Stomach (tissue), 19 donors: ENCODE measurements around the gene FURIN. TPM values are rescaled to one million over a fixed set of nuclear protein-coding genes. Genes with fewer than 3 reads are reported as not detected.

Experiments
- DNase-seq, 2 donors: peaks; one replicate each; pipeline versions ENCODE4 v3.0.0 to v3.0.0-alpha.2; 2013 to 2019
- H3K27ac ChIP-seq, 5 donors: fragments of 200-600 bp in 4 of 5; sonication (generic) in 4 of 5; one replicate each; pipeline ENCODE4 v1.5.1; 2013 to 2019; ENCODE audit warnings: mild to moderate bottlenecking in 1 of 5, moderate library complexity in 1 of 5
- H3K27me3 ChIP-seq, 3 donors: fragments of 200-600 bp; sonication (generic); one replicate each; pipeline ENCODE4 v1.5.1; 2017 to 2019; ENCODE audit warnings: mixed run types in 1 of 3
- H3K36me3 ChIP-seq, 4 donors: fragments of 200-600 bp; sonication (generic); 1 replicate in 3 of 4; 2 replicates in 1 of 4; pipeline ENCODE4 v1.5.1; 2016 to 2019
- H3K4me1 ChIP-seq, 4 donors: fragments of 200-600 bp; sonication (generic); one replicate each; pipeline ENCODE4 v1.5.1; 2016 to 2019
- H3K4me3 ChIP-seq, 4 donors: fragments of 200-600 bp; sonication (generic) in 3 of 4; one replicate each; pipeline ENCODE4 v1.5.1; 2016 to 2019; ENCODE audit warnings: mild to moderate bottlenecking in 1 of 4
- H3K9me3 ChIP-seq, 4 donors: fragments of 200-600 bp; sonication (generic); one replicate each; pipeline ENCODE4 v1.5.1; 2016 to 2019
- EP300 ChIP-seq: sonication (generic); formaldehyde crosslinking; IDR thresholded peaks from one replicate; pipeline ENCODE4 v1.6.1; 2017; ENCODE audit warnings: antibody characterized with exemption
- POLR2A ChIP-seq, 4 donors: fragments of 450-650 bp; IDR thresholded peaks; one replicate each; pipeline ENCODE4 v1.6.1; 2016; ENCODE audit warnings: antibody characterized with exemption in 4 of 4, control low read depth in 2 of 4, mild to moderate bottlenecking in 1 of 4, moderate library complexity in 1 of 4
- POLR2AphosphoS5 ChIP-seq, 3 donors: sonication (generic); formaldehyde crosslinking; IDR thresholded peaks; one replicate each; pipeline ENCODE4 v1.6.1; 2016; ENCODE audit warnings: antibody characterized with exemption in 3 of 3
- WGBS, 5 donors: extraction: QIAGEN DNeasy Blood & Tissue Kit in 3 of 5; methylation state at CpG; one replicate each; pipeline versions ENCODE4 v1.1.5 to v1.1.7; 2013 to 2018; 5-methylcytosine and 5-hydroxymethylcytosine counted together
- intact Hi-C: fragments of 100-400 bp; cut with DNase I; formaldehyde crosslinking; loops from one replicate; pipeline ENCODE4 v1.15.1; 2023; ENCODE audit warnings: low total_unique reads
- long read RNA-seq, 10 donors: transcript quantifications; one replicate each; lab custom pipeline, GENCODE V29; 2026
- polyA plus RNA-seq, 3 donors: library from polyadenylated mRNA; stranded (reverse); fragments of 200-250 nt; gene quantifications; one replicate each; pipeline ENCODE4 v1.2.3, GENCODE V29; 2013
- total RNA-seq, 5 donors: library from RNA; depleted of rRNA; stranded (reverse); fragments of >200 nt; gene quantifications; one replicate each; pipeline versions ENCODE4 v1.1.0 to v1.2.3, GENCODE V29; 2014 to 2016
- TF ChIP-seq, protein P1 (sequence below), 7 experiments: fragments of 450-650 bp in 4 of 7; fragments of 200-600 bp in 3 of 7; sonication (generic) in 3 of 7; IDR thresholded peaks; one replicate each; pipeline ENCODE4 v1.5.1; 2016 to 2019; ENCODE audit warnings: antibody characterized with exemption in 7 of 7, control low read depth in 2 of 7, mild to moderate bottlenecking in 1 of 7
- donor health status: healthy with polysubstance abuse.
- donor health status: Bipolar disorder and iron deficiency.
- donor health status: healthy.

FURIN gene
- total RNA-seq (10 to 100 TPM; 32.7 to 81.1 (median 56.4) TPM), polyA plus RNA-seq (10 to 100 TPM; 13.7 to 26.3 (median 21.0) TPM)
- long read RNA-seq, donor 1, full-length matches to known transcripts: 2 of 2 reads
- long read RNA-seq, donor 1, partial matches to known transcripts: 0 of 2 reads
- long read RNA-seq, donor 1, other reads (novel, unspliced or antisense): 0 of 2 reads
- long read RNA-seq, donor 2, full-length matches to known transcripts: 2 of 2 reads
- long read RNA-seq, donor 2, partial matches to known transcripts: 0 of 2 reads
- long read RNA-seq, donor 2, other reads (novel, unspliced or antisense): 0 of 2 reads
- long read RNA-seq, donor 3: 0 reads
- long read RNA-seq, donor 4: 0 reads
- long read RNA-seq, donor 5, full-length matches to known transcripts: 3 of 3 reads
- long read RNA-seq, donor 5, partial matches to known transcripts: 0 of 3 reads
- long read RNA-seq, donor 5, other reads (novel, unspliced or antisense): 0 of 3 reads
- long read RNA-seq, donor 6, full-length matches to known transcripts: 12 of 12 reads
- long read RNA-seq, donor 6, partial matches to known transcripts: 0 of 12 reads
- long read RNA-seq, donor 6, other reads (novel, unspliced or antisense): 0 of 12 reads
- long read RNA-seq, donor 7, full-length matches to known transcripts: 2 of 7 reads
- long read RNA-seq, donor 7, partial matches to known transcripts: 5 of 7 reads
- long read RNA-seq, donor 7, other reads (novel, unspliced or antisense): 0 of 7 reads
- long read RNA-seq, donor 8: 0 reads
- long read RNA-seq, donor 9, partial matches to known transcripts: 10 of 10 reads
- long read RNA-seq, donor 9, other reads (novel, unspliced or antisense): 0 of 10 reads
- long read RNA-seq, donor 10: 0 reads

DNA sequence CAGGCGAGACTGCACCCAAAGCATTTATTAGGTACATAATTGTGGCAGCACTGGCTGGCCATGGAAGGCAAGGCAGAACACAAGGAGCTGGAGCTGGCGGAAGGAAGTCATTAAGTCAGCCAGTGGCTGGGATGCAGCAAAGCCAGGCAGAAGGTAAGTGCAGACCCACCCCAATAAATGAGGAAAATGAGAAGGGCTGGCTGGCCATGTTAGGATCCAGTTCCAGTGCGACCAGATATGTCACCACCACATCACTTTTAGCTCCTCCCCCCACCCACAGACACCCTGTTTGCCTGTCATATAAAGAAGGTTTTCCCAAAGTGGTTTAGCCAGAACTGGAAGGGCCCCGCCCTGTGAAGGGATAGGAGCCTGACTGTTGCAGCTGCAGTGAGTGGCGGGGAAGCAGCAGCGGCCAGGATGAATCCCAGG lies at the start of gene FURIN:
Gene FURIN (plus strand): TSS at position 328 of the 429 bp plus-strand sequence. CDS start 7,153 bp downstream, outside the sequence.
- Histone ChIP-seq H3K27me3 (no peaks in the 10 kb centered on the region), H3K4me3 (no peak within 1 kb of the TSS), H3K4me1 (peaks cover 29 to 40% (median 37%) of the 10 kb centered on the region in 4 donors), H3K9me3 (no peaks in the 10 kb centered on the region), H3K27ac (peak within 1 kb of the TSS; percentile 45 to 98 (median 93)), H3K36me3 (no peaks in the 10 kb centered on the region)
- TF ChIP-seq POLR2A (IDR thresholded peaks at IDR 0.05) (no peak), EP300 (no peak), POLR2AphosphoS5 (IDR thresholded peaks at IDR 0.05) (no peak)
- TF ChIP-seq, protein P1, sequence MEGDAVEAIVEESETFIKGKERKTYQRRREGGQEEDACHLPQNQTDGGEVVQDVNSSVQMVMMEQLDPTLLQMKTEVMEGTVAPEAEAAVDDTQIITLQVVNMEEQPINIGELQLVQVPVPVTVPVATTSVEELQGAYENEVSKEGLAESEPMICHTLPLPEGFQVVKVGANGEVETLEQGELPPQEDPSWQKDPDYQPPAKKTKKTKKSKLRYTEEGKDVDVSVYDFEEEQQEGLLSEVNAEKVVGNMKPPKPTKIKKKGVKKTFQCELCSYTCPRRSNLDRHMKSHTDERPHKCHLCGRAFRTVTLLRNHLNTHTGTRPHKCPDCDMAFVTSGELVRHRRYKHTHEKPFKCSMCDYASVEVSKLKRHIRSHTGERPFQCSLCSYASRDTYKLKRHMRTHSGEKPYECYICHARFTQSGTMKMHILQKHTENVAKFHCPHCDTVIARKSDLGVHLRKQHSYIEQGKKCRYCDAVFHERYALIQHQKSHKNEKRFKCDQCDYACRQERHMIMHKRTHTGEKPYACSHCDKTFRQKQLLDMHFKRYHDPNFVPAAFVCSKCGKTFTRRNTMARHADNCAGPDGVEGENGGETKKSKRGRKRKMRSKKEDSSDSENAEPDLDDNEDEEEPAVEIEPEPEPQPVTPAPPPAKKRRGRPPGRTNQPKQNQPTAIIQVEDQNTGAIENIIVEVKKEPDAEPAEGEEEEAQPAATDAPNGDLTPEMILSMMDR (IDR thresholded peaks at IDR 0.05): no peak
- peak in 1 of 2 donors; percentile 41 for DNase-seq
- WGBS, 5 donors: 78 to 93% (median 82%) methylated on average over 6 of the region's 6 CpGs
- intact Hi-C loops: no loop called here

DNA sequence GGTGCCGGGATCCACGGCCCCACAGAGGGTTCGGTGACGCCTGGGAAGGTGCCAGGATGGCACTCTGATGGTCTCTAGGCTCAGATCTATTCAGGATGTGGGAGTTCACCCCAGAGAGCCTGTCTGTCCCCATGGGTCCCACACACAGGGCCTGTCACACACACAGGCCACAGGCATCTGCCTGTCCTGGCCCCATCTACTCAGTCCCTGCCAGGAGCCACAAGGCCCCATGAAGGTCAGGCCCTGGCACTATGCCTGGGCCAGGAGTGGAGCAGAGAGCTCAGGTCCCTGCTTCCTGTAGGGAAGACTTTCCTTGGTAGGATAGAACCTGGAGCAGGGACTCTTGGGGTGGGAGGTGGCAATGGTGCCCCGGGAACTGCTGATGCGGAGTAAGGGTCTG lies 49.0 kb upstream of the FURIN start:
- DNase-seq: peak in 1 of 2 donors; percentile 60
- no peak overlapping the region for H3K27ac ChIP-seq
- H3K9me3 ChIP-seq: no peaks in the 10 kb centered on the region
- no peaks in the 10 kb centered on the region for H3K36me3 ChIP-seq
- TF ChIP-seq EP300: no peak
- no peak for TF ChIP-seq POLR2A (IDR thresholded peaks at IDR 0.05)
- TF ChIP-seq, protein P1 (IDR thresholded peaks at IDR 0.05): no peak
- WGBS, 5 donors: 85 to 95% (median 89%) methylated on average over 3 to 6 of the region's 6 CpGs
- H3K27me3 ChIP-seq: no peaks in the 10 kb centered on the region
- H3K4me3 ChIP-seq: no peak overlapping the region
- intact Hi-C loops: no loop called here
- peaks cover 1 to 40% (median 24%) of the 10 kb centered on the region in 4 donors for H3K4me1 ChIP-seq

DNA sequence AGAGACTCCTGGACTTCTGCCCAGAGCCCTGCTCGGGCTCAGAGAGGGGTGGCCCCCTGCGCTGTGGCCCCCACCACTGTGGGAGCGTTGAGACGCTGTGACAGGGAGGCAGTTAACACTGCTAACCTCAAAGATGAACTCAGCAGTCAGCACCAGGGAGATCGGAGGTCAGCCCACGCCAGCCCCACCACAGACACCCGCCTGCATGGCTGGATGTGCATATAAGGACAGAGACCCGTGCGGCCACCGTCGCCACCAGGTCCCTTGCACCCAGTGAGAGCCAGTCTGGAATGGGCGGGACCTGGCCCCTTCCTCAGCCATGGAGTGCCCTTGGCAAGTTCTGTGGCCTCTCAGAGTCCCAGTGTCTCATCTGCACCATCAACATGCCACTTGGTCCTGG lies 48.5 kb upstream of the FURIN start:
- DNase-seq: no peak
- Histone ChIP-seq H3K27ac (no peak overlapping the region), H3K36me3 (no peaks in the 10 kb centered on the region), H3K9me3 (no peaks in the 10 kb centered on the region), H3K4me1 (peaks cover 0 to 36% (median 20%) of the 10 kb centered on the region in 4 donors), H3K27me3 (no peaks in the 10 kb centered on the region), H3K4me3 (no peak overlapping the region)
- intact Hi-C loops: no loop called here
- TF ChIP-seq EP300 (no peak), POLR2AphosphoS5 (IDR thresholded peaks at IDR 0.05) (no peak), POLR2A (IDR thresholded peaks at IDR 0.05) (no peak)
- TF ChIP-seq, protein P1 (IDR thresholded peaks at IDR 0.05): no peak
- WGBS, 5 donors: 61 to 78% (median 68%) methylated on average over 12 of the region's 12 CpGs

DNA sequence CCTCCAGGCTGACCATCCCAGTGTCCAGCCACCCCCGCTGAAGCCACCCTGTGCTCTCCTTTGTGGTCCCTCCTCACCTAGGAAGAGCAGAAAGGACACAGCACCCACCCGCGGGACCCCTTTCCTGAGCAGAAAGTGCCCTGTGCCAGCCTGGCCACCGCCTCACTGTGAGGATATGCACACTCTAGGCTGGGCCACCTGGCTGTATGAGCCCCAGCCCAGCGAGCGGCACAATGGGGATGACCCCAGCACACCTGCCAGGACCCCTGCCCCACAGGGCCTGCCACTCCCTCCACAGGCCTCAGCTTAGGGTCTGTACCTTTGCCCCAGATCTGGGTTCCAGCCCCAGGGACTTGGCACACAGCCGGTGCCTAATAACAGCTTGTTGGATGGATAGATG lies 47.9 kb upstream of the FURIN start:
- Histone ChIP-seq H3K36me3 (no peaks in the 10 kb centered on the region), H3K27me3 (no peaks in the 10 kb centered on the region), H3K4me3 (no peak overlapping the region), H3K9me3 (no peaks in the 10 kb centered on the region), H3K4me1 (peaks cover 0 to 31% (median 19%) of the 10 kb centered on the region in 4 donors), H3K27ac (no peak overlapping the region)
- intact Hi-C loops: no loop called here
- TF ChIP-seq POLR2A (IDR thresholded peaks at IDR 0.05) (no peak), POLR2AphosphoS5 (IDR thresholded peaks at IDR 0.05) (no peak), EP300 (no peak)
- TF ChIP-seq, protein P1 (IDR thresholded peaks at IDR 0.05): no peak
- WGBS, 5 donors: 94 to 98% (median 95%) methylated on average over 6 to 7 of the region's 7 CpGs
- no peak for DNase-seq
